Measurements from ENCODE around the gene FOXK2. TPM values are rescaled to one million over a fixed set of nuclear protein-coding genes. Genes with fewer than 3 reads are reported as not detected.

The FOXK2 gene
- total RNA-seq, 4 donors from 2014 or later = 15.9 to 70.9 (median 42.7) TPM

DNA sequence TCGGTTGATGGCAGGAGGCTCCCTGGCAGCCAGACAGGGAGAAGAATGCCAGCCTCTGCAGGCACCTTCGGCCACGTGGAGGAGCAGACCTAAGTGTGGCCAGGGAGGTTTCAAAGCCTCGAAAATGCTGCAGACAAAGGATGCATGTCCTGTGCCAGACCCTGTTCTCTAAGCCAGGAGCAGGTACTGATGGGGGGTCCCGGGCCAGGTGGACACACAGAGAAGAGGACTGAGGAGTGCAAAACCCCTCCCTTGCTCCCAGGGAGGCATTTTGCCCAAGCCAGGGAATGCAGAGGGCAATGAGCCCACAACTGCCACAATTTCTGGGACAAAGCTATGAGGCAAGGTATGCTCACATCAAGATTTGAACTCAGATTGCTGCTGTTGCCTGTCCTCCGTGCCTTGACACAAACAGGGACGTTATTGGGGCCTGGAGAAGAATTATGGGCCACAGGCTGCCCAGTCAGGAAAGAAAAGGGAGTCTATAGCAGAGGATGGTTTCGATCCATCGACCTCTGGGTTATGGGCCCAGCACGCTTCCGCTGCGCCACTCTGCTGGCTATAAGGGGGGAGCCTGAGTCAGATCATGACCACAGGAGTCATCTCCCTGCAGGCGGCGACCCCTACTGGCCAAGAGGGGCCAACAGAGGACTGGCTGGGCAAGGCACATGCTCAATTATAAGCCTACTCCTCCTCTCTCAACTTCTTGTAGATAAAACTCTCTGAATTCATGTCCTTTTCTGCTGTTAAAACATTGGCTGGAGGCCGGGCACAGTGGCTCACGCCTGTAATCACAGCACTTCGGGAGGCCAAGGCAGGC lies 25.1 kb upstream of the FOXK2 start:
- Histone ChIP-seq H3K36me3 (no peaks in the 10 kb centered on the region), H3K9me3 (no peaks in the 10 kb centered on the region), H3K4me3 (no peak overlapping the region), H3K4me1 (peaks cover 4 to 5% of the 10 kb centered on the region in 2 donors), H3K27ac (peak overlapping the region; percentile 28 to 91), H3K27me3 (no peaks in the 10 kb centered on the region)
- intact Hi-C loops (cut with DNase I; ENCODE audit: low total_unique reads) = loop anchor here (10.0 kb wide), 1 partner anchor 60 kb away; no protein-coding TSS in a partner anchor
- peak; percentile 90 to 92 for DNase-seq
- TF ChIP-seq POLR2A (IDR thresholded peaks at IDR 0.05) (no peak), CTCF (IDR thresholded peaks at IDR 0.05) (peak; percentile 78 to 96 (median 87))

- Histone ChIP-seq H3K27ac (peak overlapping the region; percentile 91 to 94), H3K27me3 (no peaks in the 10 kb centered on the region), H3K9me3 (no peaks in the 10 kb centered on the region), H3K4me1 (peaks cover 4 to 5% of the 10 kb centered on the region in 2 donors), H3K36me3 (no peaks in the 10 kb centered on the region), H3K4me3 (no peak overlapping the region)
- DNase-seq = no peak
- TF ChIP-seq POLR2A (IDR thresholded peaks at IDR 0.05) = no peak
- TF ChIP-seq CTCF (IDR thresholded peaks at IDR 0.05) = no peak
- intact Hi-C loops (cut with DNase I; ENCODE audit: low total_unique reads) = loop anchor here (10.0 kb wide), 1 partner anchor 59 kb away; no protein-coding TSS in a partner anchor
These were observed 23.5 kb upstream of the FOXK2 start for GRCh38 chr17:82495844-82496528.

- intact Hi-C loops (cut with DNase I; ENCODE audit: low total_unique reads) = loop anchor here (10.0 kb wide), 1 partner anchor 58 kb away; no protein-coding TSS in a partner anchor
- H3K36me3 ChIP-seq = no peaks in the 10 kb centered on the region
- peaks cover 4 to 5% of the 10 kb centered on the region in 2 donors for H3K4me1 ChIP-seq
- TF ChIP-seq POLR2A (IDR thresholded peaks at IDR 0.05) = peak; percentile 84 to 89
- no peak for TF ChIP-seq CTCF (IDR thresholded peaks at IDR 0.05)
- DNase-seq = peak; percentile 96
- H3K27me3 ChIP-seq = no peaks in the 10 kb centered on the region
- H3K9me3 ChIP-seq = no peaks in the 10 kb centered on the region
- H3K4me3 ChIP-seq = peak overlapping the region; percentile 61 to 96
- peak overlapping the region; percentile 91 to 94 for H3K27ac ChIP-seq
These were observed 22.8 kb upstream of the FOXK2 start for GRCh38 chr17:82496529-82497434.

GRCh38 chr17:82497483-82498405 lies 21.8 kb upstream of the FOXK2 start:
- Histone ChIP-seq H3K9me3 (no peaks in the 10 kb centered on the region), H3K27ac (peak overlapping the region; percentile 91 to 94), H3K4me3 (peak overlapping the region; percentile 61 to 96), H3K36me3 (no peaks in the 10 kb centered on the region), H3K27me3 (no peaks in the 10 kb centered on the region), H3K4me1 (peaks cover 4 to 5% of the 10 kb centered on the region in 2 donors)
- TF ChIP-seq POLR2A (IDR thresholded peaks at IDR 0.05) = no peak
- no peak for TF ChIP-seq CTCF (IDR thresholded peaks at IDR 0.05)
- intact Hi-C loops (cut with DNase I; ENCODE audit: low total_unique reads) = loop anchor here (10.0 kb wide), 1 partner anchor 57 kb away; no protein-coding TSS in a partner anchor
- DNase-seq = peak in 1 of 2 donors; percentile 51

Data from uterus (tissue), 4 donors.